IMR-90 (cell line): Measurements from ENCODE around the gene KCNQ5. TPM values are rescaled to one million over a fixed set of nuclear protein-coding genes. Genes with fewer than 3 reads are reported as not detected.
"Not testable (repeated sequence)": the region's sequence is repeated elsewhere in the genome, so short reads cannot be mapped to it uniquely, and the experiment has no call there.

Experiments used
- ATAC-seq: fragments of 200-7000 bp; cut with Tn5 transposase; 2 replicates; pipeline ENCODE4 v1.9.1; 2020; ENCODE audit warnings: low read depth, mild to moderate bottlenecking, moderate library complexity
- BruUV-seq: library from RNA; stranded (reverse); fragments of 400-500 nt; replicated peaks from 2 replicates; lab custom pipeline; 2021; lab: Mats Ljungman, UMichigan
- CTCF ChIA-PET: fragments of 300-600 bp; formaldehyde crosslinking; extraction: SDS; loops from one replicate; lab custom pipeline; 2021; ENCODE audit warnings: antibody characterized with exemption; lab: Yijun Ruan, JAX
- POLR2A ChIA-PET: fragments of 300-600 bp; sonication (Branson Sonifier 250); formaldehyde crosslinking; loops from one replicate; lab custom pipeline; 2022; ENCODE audit warnings: antibody characterized with exemption; ENCODE audit not compliant: unreplicated experiment; lab: Charles Lee
- DNase-seq: peaks from one replicate; pipeline ENCODE4 v3.0.0; 2013
- H2AFZ ChIP-seq: replicated peaks from 2 replicates; pipeline ENCODE3; 2013; ENCODE audit warnings: low read length, mild to moderate bottlenecking; ENCODE audit not compliant: poor library complexity
- H2AK5ac ChIP-seq: 2 replicates; pipeline ENCODE4 v1.6.1; 2013; ENCODE audit warnings: low read depth, low read length, inconsistent platforms
- H2AK9ac ChIP-seq: replicated peaks from 2 replicates; pipeline ENCODE3; 2013; ENCODE audit warnings: mild to moderate bottlenecking, low read depth, low read length, moderate library complexity; ENCODE audit not compliant: poor library complexity
- H2BK120ac ChIP-seq: 2 replicates; pipeline ENCODE4 v1.6.1; 2013; ENCODE audit warnings: low read depth, low read length, inconsistent platforms
- H2BK15ac ChIP-seq: 3 replicates; pipeline ENCODE4 v1.6.1; 2013; ENCODE audit warnings: low read depth, low read length, inconsistent platforms
- H2BK20ac ChIP-seq: 2 replicates; pipeline ENCODE4 v1.6.1; 2013; ENCODE audit warnings: low read depth, mild to moderate bottlenecking, inconsistent platforms, low read length, moderate library complexity
- H2BK5ac ChIP-seq: 2 replicates; pipeline ENCODE4 v1.6.1; 2013; ENCODE audit warnings: mild to moderate bottlenecking, low read depth, low read length, inconsistent platforms; ENCODE audit not compliant: poor library complexity, severe bottlenecking
- H3K14ac ChIP-seq: replicated peaks from 2 replicates; pipeline ENCODE4 v1.6.1; 2013; ENCODE audit warnings: low read depth, low read length, inconsistent platforms
- H3K18ac ChIP-seq: 2 replicates; pipeline ENCODE4 v1.6.1; 2013; ENCODE audit warnings: low read depth, low read length, control low read depth
- H3K23ac ChIP-seq: 2 replicates; pipeline ENCODE4 v1.6.1; 2013; ENCODE audit warnings: low read depth, low read length, inconsistent platforms
- H3K27ac ChIP-seq: 2 replicates; pipeline ENCODE4 v1.5.1; 2013; ENCODE audit warnings: mild to moderate bottlenecking, control low read depth, low read length; ENCODE audit not compliant: insufficient read depth
- H3K27me3 ChIP-seq: 2 replicates; pipeline ENCODE4 v1.6.1; 2013; ENCODE audit warnings: low read length; ENCODE audit not compliant: control insufficient read depth, insufficient read depth
- H3K36me3 ChIP-seq: 2 replicates; pipeline ENCODE4 v1.6.1; 2013; ENCODE audit warnings: low read length, mixed read lengths; ENCODE audit not compliant: control insufficient read depth, insufficient read depth
- H3K4ac ChIP-seq: 2 replicates; pipeline ENCODE4 v1.6.1; 2013; ENCODE audit warnings: low read depth, low read length, inconsistent platforms
- H3K4me1 ChIP-seq: 2 replicates; pipeline ENCODE4 v1.6.1; 2013; ENCODE audit warnings: low read length, mixed read lengths; ENCODE audit not compliant: control insufficient read depth, insufficient read depth
- H3K4me2 ChIP-seq: 2 replicates; pipeline ENCODE4 v1.6.1; 2013; ENCODE audit warnings: low read depth, mild to moderate bottlenecking, control low read depth, low read length, moderate library complexity
- H3K4me3 ChIP-seq: 2 replicates; pipeline ENCODE4 v1.5.1; 2013; ENCODE audit warnings: low read depth, mild to moderate bottlenecking, control low read depth, low read length, moderate library complexity; ENCODE audit not compliant: insufficient read depth
- H3K56ac ChIP-seq: 2 replicates; pipeline ENCODE4 v1.6.1; 2013; ENCODE audit warnings: low read length, inconsistent platforms; ENCODE audit not compliant: insufficient read depth; ENCODE audit errors: extremely low read depth
- H3K79me1 ChIP-seq, 2 experiments: 2 replicates each; pipeline ENCODE4 v1.6.1; 2013; ENCODE audit warnings: low read length in 2 of 2, inconsistent platforms in 1 of 2, low read depth in 1 of 2
- H3K9ac ChIP-seq: 2 replicates; pipeline ENCODE4 v1.6.1; 2013; ENCODE audit warnings: low read depth, low read length, control low read depth
- H3K9me1 ChIP-seq: 2 replicates; pipeline ENCODE4 v1.6.1; 2013; ENCODE audit warnings: low read length, inconsistent platforms; ENCODE audit not compliant: insufficient read depth
- H3K9me3 ChIP-seq: 2 replicates; pipeline ENCODE4 v1.6.1; 2013; ENCODE audit warnings: low read length; ENCODE audit not compliant: control insufficient read depth, insufficient read depth
- H4K20me1 ChIP-seq: 2 replicates; pipeline ENCODE4 v1.6.1; 2013; ENCODE audit warnings: low read length, inconsistent platforms; ENCODE audit not compliant: insufficient read depth
- H4K5ac ChIP-seq: 2 replicates; pipeline ENCODE4 v1.6.1; 2013; ENCODE audit warnings: mild to moderate bottlenecking, low read depth, low read length, control low read depth
- H4K8ac ChIP-seq, 2 experiments: 2 replicates each; pipeline ENCODE4 v1.6.1; 2013; ENCODE audit warnings: low read depth in 2 of 2, low read length in 2 of 2, control low read depth in 1 of 2, inconsistent platforms in 1 of 2
- H4K91ac ChIP-seq: 2 replicates; pipeline ENCODE4 v1.6.1; 2013; ENCODE audit warnings: low read depth, low read length, inconsistent platforms; ENCODE audit not compliant: insufficient read depth
- WGBS, 2 experiments: methylation state at CpG; one replicate each; pipeline versions ENCODE4 v1.1.5 to v1.1.7; 2013; ENCODE audit warnings: missing lambda C conversion rate in 2 of 2; ENCODE audit not compliant: insufficient read length in 1 of 2; ENCODE audit errors: extremely low coverage in 2 of 2; 5-methylcytosine and 5-hydroxymethylcytosine counted together
- dilution Hi-C: fragments of 300-500 bp; cut with HindIII; formaldehyde crosslinking; loops from one replicate; pipeline ENCODE4 v1.14.3; 2018; ENCODE audit warnings: low sequenced_read_pairs; ENCODE audit not compliant: unreplicated experiment
- in situ Hi-C: fragments of 300-500 bp; cut with MboI; formaldehyde crosslinking; loops from 3 replicates; pipeline ENCODE4 v1.14.3; 2019; ENCODE audit warnings: low sequenced_read_pairs, inconsistent platforms, mixed read lengths
- intact Hi-C: fragments of 100-400 bp; cut with micrococcal nuclease; formaldehyde crosslinking; loops from 2 replicates; pipeline ENCODE4 v1.10.0; 2022
- polyA plus RNA-seq, 3 experiments: library from polyadenylated mRNA; depleted of rRNA; stranded (reverse); fragments of >200 nt; gene quantifications; 2 replicates each; pipeline ENCODE4 v1.2.3, GENCODE V29; 2012; ENCODE audit warnings: low replicate concordance in 1 of 3
- total RNA-seq: library from RNA; depleted of rRNA; stranded (reverse); fragments of >200 nt; gene quantifications from 2 replicates; pipeline ENCODE4 v1.2.3, GENCODE V29; 2012

Gene KCNQ5
- total and polyA plus RNA-seq, 2 of the 4 experiments (the other 2 are of a cell fraction): 0.75 to 1.3 TPM

DNA sequence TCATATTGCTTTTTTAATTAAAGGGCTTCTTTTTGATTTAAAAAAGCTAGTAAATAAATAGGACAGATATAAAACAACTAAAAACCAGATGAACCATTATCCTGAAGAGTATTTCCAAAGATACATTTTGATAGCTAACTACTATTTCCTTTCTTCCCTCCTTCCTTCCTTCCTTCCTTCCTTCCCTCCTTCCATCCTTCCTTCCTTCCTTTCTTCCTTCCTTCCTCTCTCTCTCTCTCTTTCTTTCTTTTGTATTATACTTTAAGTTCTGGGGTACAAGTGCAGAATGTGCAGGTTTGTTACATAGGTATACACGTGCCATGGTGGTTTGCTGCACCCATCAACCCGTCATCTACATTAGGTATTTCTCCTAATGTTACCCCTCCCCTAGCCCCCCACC is 40.9 kb upstream of the KCNQ5 start:
- ATAC-seq, H2BK120ac ChIP-seq, dilution Hi-C loops, H3K14ac ChIP-seq, H2AFZ ChIP-seq, H2BK15ac ChIP-seq, H2BK20ac ChIP-seq, H3K18ac ChIP-seq, H3K56ac ChIP-seq, H3K27ac ChIP-seq, H2AK5ac ChIP-seq, H3K9ac ChIP-seq, H3K27me3 ChIP-seq, H3K36me3 ChIP-seq, H4K8ac ChIP-seq, H2BK5ac ChIP-seq, H3K4me2 ChIP-seq, H3K79me1 ChIP-seq, BruUV-seq, H3K4me1 ChIP-seq, H3K4ac ChIP-seq, DNase-seq, H4K20me1 ChIP-seq, H3K23ac ChIP-seq, H3K9me3 ChIP-seq, H4K5ac ChIP-seq, H3K4me3 ChIP-seq, H4K91ac ChIP-seq, H3K9me1 ChIP-seq, H2AK9ac ChIP-seq: not testable (repeated sequence)
- in situ Hi-C loops (loop anchor here (5.0 to 25.0 kb wide), 3 partner anchors 169 to 444 kb away; no protein-coding TSS in a partner anchor), intact Hi-C loops (loop anchor here (5.0 to 10.0 kb wide), 3 partner anchors 169 to 601 kb away; no protein-coding TSS in a partner anchor)
- POLR2A ChIA-PET: interaction anchor here (0.5 kb wide), 1 partner anchor 190 kb away, joined by 6 read pairs; no protein-coding TSS in a partner anchor
- CTCF ChIA-PET: interaction anchor here (0.5 to 2.3 kb wide), 11 partner anchors 8 to 217 kb away, joined by 3 to 47 read pairs (median 4); no protein-coding TSS in a partner anchor
- WGBS, 2 experiments: no CpG with 5 or more reads among the region's 2 CpGs
